ENCODE results near the gene PPIB.

The PPIB gene

DNA sequence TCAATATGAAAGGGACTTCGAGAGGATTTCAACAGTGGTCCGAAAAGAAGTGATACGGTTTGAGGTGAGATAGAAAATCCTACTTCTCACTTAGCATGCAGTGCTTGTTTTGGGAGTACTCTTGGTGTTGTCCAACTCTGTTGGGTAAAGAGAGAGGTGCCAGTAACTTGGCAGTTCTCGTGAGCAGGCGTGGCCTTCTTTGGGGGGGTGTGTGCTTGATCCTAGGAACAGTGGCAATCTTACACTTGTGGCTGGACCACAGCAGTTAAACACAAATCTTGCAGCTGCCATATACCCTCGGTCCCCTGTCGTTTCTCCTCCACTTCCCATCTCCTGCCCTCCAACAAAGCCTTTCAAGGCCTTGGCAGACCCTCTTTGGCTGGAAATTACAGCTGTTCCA is 26.5 kb downstream of the PPIB start:
- TF ChIP-seq, protein P1, sequence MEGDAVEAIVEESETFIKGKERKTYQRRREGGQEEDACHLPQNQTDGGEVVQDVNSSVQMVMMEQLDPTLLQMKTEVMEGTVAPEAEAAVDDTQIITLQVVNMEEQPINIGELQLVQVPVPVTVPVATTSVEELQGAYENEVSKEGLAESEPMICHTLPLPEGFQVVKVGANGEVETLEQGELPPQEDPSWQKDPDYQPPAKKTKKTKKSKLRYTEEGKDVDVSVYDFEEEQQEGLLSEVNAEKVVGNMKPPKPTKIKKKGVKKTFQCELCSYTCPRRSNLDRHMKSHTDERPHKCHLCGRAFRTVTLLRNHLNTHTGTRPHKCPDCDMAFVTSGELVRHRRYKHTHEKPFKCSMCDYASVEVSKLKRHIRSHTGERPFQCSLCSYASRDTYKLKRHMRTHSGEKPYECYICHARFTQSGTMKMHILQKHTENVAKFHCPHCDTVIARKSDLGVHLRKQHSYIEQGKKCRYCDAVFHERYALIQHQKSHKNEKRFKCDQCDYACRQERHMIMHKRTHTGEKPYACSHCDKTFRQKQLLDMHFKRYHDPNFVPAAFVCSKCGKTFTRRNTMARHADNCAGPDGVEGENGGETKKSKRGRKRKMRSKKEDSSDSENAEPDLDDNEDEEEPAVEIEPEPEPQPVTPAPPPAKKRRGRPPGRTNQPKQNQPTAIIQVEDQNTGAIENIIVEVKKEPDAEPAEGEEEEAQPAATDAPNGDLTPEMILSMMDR (IDR thresholded peaks at IDR 0.05; ENCODE audit: poor library complexity, severe bottlenecking) = no peak
- no peak overlapping the region for H3K4me3 ChIP-seq (ENCODE audit: severe bottlenecking)
- no peak for DNase-seq (ENCODE audit: low spot score)
- H3K9me3 ChIP-seq (ENCODE audit: severe bottlenecking) = no peaks in the 10 kb centered on the region
- no peak for ATAC-seq (ENCODE audit: low read depth)
- peaks cover 81% of the 10 kb centered on the region for H3K36me3 ChIP-seq (ENCODE audit: low read depth)
- H3K27me3 ChIP-seq (ENCODE audit: insufficient read depth, poor library complexity, severe bottlenecking) = no peaks in the 10 kb centered on the region
- H3K27ac ChIP-seq (ENCODE audit: poor library complexity, severe bottlenecking) = no peak overlapping the region
- no peaks in the 10 kb centered on the region for H3K4me1 ChIP-seq (ENCODE audit: insufficient read depth, poor library complexity, severe bottlenecking)

- Histone ChIP-seq H3K27me3 (ENCODE audit: insufficient read depth, poor library complexity, severe bottlenecking) (no peaks in the 10 kb centered on the region), H3K36me3 (ENCODE audit: low read depth) (peaks cover 94% of the 10 kb centered on the region), H3K27ac (ENCODE audit: poor library complexity, severe bottlenecking) (no peak overlapping the region), H3K9me3 (ENCODE audit: severe bottlenecking) (no peaks in the 10 kb centered on the region), H3K4me1 (ENCODE audit: insufficient read depth, poor library complexity, severe bottlenecking) (no peaks in the 10 kb centered on the region), H3K4me3 (ENCODE audit: severe bottlenecking) (no peak overlapping the region)
- ATAC-seq (ENCODE audit: low read depth) (no peak), DNase-seq (ENCODE audit: low spot score) (peak; percentile 81)
- TF ChIP-seq, protein P1 (IDR thresholded peaks at IDR 0.05; ENCODE audit: poor library complexity, severe bottlenecking) = no peak
Measured at GRCh38 chr15:64134345-64134829, 28.4 kb downstream of the PPIB start.

GRCh38 chr15:64133623-64134344 is 29.0 kb downstream of the PPIB start:
- H3K36me3 ChIP-seq (ENCODE audit: low read depth) = peaks cover 97% of the 10 kb centered on the region
- TF ChIP-seq, protein P1 (IDR thresholded peaks at IDR 0.05; ENCODE audit: poor library complexity, severe bottlenecking) = no peak
- H3K27ac ChIP-seq (ENCODE audit: poor library complexity, severe bottlenecking) = no peak overlapping the region
- DNase-seq (ENCODE audit: low spot score) (no peak), ATAC-seq (ENCODE audit: low read depth) (no peak; the same call in 2 of the 3 replicates)
- H3K27me3 ChIP-seq (ENCODE audit: insufficient read depth, poor library complexity, severe bottlenecking) = no peaks in the 10 kb centered on the region
- H3K4me1 ChIP-seq (ENCODE audit: insufficient read depth, poor library complexity, severe bottlenecking) = no peaks in the 10 kb centered on the region
- no peak overlapping the region for H3K4me3 ChIP-seq (ENCODE audit: severe bottlenecking)
- no peaks in the 10 kb centered on the region for H3K9me3 ChIP-seq (ENCODE audit: severe bottlenecking)

- no peak for ATAC-seq (ENCODE audit: low read depth)
Measured at GRCh38 chr15:64132217-64132616, 30.6 kb downstream of the PPIB start.

More at GRCh38 chr15:64132217-64132616, 30.6 kb downstream of the PPIB start:
- no peak for DNase-seq (ENCODE audit: low spot score)
- Histone ChIP-seq H3K9me3 (ENCODE audit: severe bottlenecking) (no peaks in the 10 kb centered on the region), H3K4me1 (ENCODE audit: insufficient read depth, poor library complexity, severe bottlenecking) (no peaks in the 10 kb centered on the region), H3K36me3 (ENCODE audit: low read depth) (peaks cover 99% of the 10 kb centered on the region), H3K27me3 (ENCODE audit: insufficient read depth, poor library complexity, severe bottlenecking) (no peaks in the 10 kb centered on the region), H3K4me3 (ENCODE audit: severe bottlenecking) (no peak overlapping the region), H3K27ac (ENCODE audit: poor library complexity, severe bottlenecking) (no peak overlapping the region)
- TF ChIP-seq, protein P1 (IDR thresholded peaks at IDR 0.05; ENCODE audit: poor library complexity, severe bottlenecking) = no peak

All from RWPE2 (cell line).